GM20000 (cell line): ENCODE measurements around the gene PDCD1.

Experiments
- DNase-seq: peaks from one replicate; pipeline ENCODE4 v3.0.0; 2012; ENCODE audit warnings: low spot score
- CTCF ChIP-seq: IDR thresholded peaks from 2 replicates; pipeline ENCODE4 v1.5.1; 2012; ENCODE audit warnings: mild to moderate bottlenecking, control low read depth; ENCODE audit errors: extremely low read depth, missing control alignments

PDCD1 gene

GRCh38 chr2:241855245-241855887 lies 3.3 kb downstream of the PDCD1 start:
- no peak for TF ChIP-seq CTCF

GRCh38 chr2:241854342-241855244 lies 4.1 kb downstream of the PDCD1 start:
- DNase-seq: peak; percentile 30
- TF ChIP-seq CTCF: no peak

More at GRCh38 chr2:241855245-241855887, 3.3 kb downstream of the PDCD1 start:
- DNase-seq: peak; percentile 12

GRCh38 chr2:241853651-241854341 lies 4.9 kb downstream of the PDCD1 start:
- TF ChIP-seq CTCF: no peak
- peak; percentile 25 for DNase-seq

- no peak for TF ChIP-seq CTCF
- peak; percentile 29 for DNase-seq
These were observed 5.6 kb downstream of the PDCD1 start for GRCh38 chr2:241852981-241853631.

GRCh38 chr2:241852116-241852980 lies 6.3 kb downstream of the PDCD1 start:
- DNase-seq: peak; percentile 23

More at GRCh38 chr2:241852116-241852980, 6.3 kb downstream of the PDCD1 start:
- TF ChIP-seq CTCF: no peak
